ENCODE data around the gene SRP14.
"Not testable (repeated sequence)": the region's sequence is repeated elsewhere in the genome, so short reads cannot be mapped to it uniquely, and the experiment has no call there.

The SRP14 gene

DNA sequence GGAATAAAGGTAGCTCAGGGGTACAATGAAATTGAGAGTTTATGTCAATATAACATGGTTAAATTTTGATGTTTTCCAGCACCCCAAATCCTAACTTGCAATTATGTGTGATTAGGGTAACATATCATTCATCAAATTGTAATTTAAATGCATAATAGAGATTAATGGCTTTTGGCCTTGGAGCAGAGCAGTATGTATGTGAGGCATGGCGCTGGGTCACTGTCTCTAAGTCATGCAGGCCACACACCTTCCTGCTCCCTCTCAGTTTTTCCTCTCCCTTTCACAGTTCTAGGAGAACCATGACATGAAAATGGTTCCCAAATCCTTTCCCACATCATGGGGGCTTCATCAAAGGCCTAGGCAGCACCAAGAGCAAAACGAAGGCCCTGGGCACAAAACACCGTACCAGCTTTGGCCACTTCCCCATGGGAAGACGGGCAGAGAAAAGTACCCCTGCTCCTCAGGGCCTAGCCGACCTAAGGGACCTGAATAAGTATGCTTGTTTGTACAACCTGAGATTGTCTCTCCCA lies 3.9 kb upstream of the SRP14 start:
- H3K4me3 ChIP-seq (ENCODE audit: low read depth, low read length) = no peak overlapping the region
- TF ChIP-seq, protein P1, sequence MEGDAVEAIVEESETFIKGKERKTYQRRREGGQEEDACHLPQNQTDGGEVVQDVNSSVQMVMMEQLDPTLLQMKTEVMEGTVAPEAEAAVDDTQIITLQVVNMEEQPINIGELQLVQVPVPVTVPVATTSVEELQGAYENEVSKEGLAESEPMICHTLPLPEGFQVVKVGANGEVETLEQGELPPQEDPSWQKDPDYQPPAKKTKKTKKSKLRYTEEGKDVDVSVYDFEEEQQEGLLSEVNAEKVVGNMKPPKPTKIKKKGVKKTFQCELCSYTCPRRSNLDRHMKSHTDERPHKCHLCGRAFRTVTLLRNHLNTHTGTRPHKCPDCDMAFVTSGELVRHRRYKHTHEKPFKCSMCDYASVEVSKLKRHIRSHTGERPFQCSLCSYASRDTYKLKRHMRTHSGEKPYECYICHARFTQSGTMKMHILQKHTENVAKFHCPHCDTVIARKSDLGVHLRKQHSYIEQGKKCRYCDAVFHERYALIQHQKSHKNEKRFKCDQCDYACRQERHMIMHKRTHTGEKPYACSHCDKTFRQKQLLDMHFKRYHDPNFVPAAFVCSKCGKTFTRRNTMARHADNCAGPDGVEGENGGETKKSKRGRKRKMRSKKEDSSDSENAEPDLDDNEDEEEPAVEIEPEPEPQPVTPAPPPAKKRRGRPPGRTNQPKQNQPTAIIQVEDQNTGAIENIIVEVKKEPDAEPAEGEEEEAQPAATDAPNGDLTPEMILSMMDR (IDR thresholded peaks at IDR 0.05; ENCODE audit: low read depth, low read length) = no peak
- in situ Hi-C loops (cut with HindIII; ENCODE audit: low sequenced_read_pairs) = no loop called here
- DNase-seq (ENCODE audit: low read depth, low spot score) = no peak

DNA sequence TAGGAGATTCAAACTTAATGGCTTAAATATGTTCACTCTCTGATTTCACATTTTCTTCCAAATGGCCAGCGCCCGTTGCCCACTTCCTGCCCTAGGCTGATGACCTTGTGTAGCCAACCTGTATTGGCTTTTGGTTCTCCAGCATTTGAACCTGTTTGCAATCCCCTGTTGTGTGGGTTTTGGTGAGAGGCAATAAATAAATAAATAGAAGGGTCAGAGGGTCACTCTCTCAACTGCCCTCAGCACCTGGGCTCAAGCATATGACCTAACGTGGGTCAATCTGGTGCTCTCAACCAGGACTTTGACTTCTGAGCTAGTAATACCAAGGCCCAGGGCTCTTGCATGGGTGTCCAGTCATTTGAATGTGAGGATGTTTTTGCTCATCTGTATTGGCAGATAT lies 1.8 kb upstream of the SRP14 start:
- no peak overlapping the region for H3K4me3 ChIP-seq (ENCODE audit: low read depth, low read length)
- no peak for DNase-seq (ENCODE audit: low read depth, low spot score)
- in situ Hi-C loops (cut with HindIII; ENCODE audit: low sequenced_read_pairs) = no loop called here
- TF ChIP-seq, protein P1 (IDR thresholded peaks at IDR 0.05; ENCODE audit: low read depth, low read length) = no peak

DNA sequence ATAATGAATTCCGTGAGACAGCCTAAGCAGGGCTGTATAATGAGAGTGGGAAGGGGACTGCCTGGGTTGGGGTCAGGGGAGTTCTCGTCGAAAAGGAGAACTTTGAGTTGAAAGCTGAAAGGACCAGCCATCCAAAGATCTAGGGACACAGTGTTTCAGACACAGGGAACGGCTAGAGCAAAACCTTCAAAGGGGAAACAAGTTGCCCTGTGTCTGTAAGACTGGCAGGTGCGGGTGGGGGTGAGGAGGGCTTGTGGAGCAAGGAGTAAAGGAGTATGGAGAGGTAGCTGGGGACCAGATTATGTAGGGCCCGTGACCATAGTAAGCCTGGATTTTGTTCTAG lies 1.3 kb upstream of the SRP14 start:
- no peak for DNase-seq (ENCODE audit: low read depth, low spot score)
- in situ Hi-C loops (cut with HindIII; ENCODE audit: low sequenced_read_pairs) = no loop called here
- TF ChIP-seq, protein P1 (IDR thresholded peaks at IDR 0.05; ENCODE audit: low read depth, low read length) = no peak
- no peak overlapping the region for H3K4me3 ChIP-seq (ENCODE audit: low read depth, low read length)

DNA sequence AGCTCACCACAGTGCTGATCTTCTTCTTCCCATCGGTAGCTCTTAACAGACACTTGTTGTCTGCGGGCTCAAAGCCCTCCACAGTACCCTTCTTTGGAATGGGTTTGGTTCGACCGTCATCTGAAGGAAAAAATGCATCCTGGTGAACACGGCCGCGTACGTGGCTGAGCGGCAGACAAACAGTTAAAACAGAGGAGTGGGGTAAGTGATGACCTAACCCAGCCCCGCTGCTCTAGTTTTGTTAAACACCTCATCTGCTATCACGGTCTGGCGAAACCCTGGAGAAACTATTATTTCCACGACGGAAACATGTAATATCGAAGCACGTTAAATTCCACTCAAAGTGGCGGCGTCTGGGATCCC lies 725 bp downstream of the SRP14 start:
- TF ChIP-seq, protein P1 (IDR thresholded peaks at IDR 0.05; ENCODE audit: low read depth, low read length) = no peak
- peak overlapping the region; percentile 96 for H3K4me3 ChIP-seq (ENCODE audit: low read depth, low read length)
- DNase-seq (ENCODE audit: low read depth, low spot score) = peak; percentile 26
- in situ Hi-C loops (cut with HindIII; ENCODE audit: low sequenced_read_pairs) = no loop called here

DNA sequence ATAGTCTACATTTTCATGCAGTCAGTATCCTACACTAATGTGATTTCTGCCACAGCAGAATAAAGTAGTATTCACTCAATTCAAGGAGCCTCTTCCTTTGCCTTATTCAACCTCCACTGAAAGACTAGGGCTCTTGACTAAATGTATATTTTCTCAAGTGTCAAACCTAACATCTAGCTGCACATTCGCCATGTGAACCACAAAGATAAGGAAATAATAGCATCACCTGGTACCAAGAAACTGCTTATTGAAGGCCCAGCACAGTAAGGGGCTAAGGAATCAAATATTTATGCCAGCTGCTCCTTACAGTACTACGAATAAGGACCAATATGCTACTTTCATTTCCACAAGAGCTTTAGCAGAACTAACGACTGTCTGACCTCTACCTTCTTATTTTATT lies 1.3 kb downstream of the SRP14 start:
- peak overlapping the region; percentile 96 for H3K4me3 ChIP-seq (ENCODE audit: low read depth, low read length)
- in situ Hi-C loops (cut with HindIII; ENCODE audit: low sequenced_read_pairs) = no loop called here
- TF ChIP-seq, protein P1 (IDR thresholded peaks at IDR 0.05; ENCODE audit: low read depth, low read length) = no peak
- no peak for DNase-seq (ENCODE audit: low read depth, low spot score)

DNA sequence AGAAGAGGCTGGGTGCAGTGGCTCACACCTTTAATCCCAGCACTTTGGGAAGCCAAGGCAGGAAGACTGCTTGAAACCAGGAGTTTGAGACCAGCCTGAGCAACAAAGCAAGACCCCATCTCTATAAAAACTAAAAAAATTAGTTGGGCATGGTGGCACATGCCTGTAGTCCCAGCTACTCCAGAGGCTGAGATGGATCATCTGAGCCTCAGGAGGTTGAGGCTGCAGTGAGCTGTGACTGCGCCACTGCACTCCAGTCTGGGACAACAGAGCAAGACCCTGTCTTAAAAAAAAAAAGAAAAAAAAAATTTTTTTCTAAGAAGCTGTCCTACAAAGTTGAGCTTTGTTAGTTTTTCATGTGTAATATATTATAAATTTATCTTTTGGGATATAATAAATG lies 3.8 kb downstream of the SRP14 start:
- in situ Hi-C loops (cut with HindIII; ENCODE audit: low sequenced_read_pairs); H3K4me3 ChIP-seq (ENCODE audit: low read depth, low read length); DNase-seq (ENCODE audit: low read depth, low spot score): not testable (repeated sequence)

DNA sequence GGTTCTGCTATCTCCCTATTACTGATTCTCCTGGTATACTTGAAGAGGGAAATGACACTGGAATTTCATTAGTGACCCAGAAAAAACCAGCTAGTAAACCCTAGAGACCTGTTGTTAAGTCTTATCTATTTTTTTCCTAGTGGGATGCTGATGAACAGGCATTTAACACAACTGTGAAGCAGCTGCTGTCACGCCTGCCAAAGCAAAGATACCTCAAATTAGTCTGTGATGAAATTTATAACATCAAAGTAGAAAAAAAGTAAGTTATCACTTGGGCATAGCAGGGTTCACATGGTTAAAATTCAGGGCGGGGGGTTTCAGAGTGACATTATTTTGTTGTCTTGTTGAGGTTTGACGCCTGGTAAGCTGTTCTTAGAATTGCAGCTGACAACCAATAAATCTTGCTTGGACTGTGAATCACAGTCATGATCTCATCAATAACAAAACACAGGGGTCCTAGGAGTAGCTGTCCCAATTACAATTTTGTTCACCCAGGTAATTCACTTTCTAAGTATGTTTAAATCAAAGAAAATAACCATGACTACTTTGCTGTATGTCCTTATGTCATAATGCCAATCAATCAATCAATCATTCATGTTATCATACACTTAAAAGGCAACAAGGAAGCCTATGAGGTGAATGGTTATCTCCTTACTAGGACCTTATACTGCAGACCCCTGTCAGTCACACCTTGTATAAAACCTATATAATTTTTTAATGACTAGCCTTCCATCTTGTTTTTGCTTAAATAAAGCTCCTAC lies 4.6 kb downstream of the SRP14 start:
- TF ChIP-seq, protein P1 (IDR thresholded peaks at IDR 0.05; ENCODE audit: low read depth, low read length) = no peak
- in situ Hi-C loops (cut with HindIII; ENCODE audit: low sequenced_read_pairs) = no loop called here
- DNase-seq (ENCODE audit: low read depth, low spot score) = no peak
- H3K4me3 ChIP-seq (ENCODE audit: low read depth, low read length) = no peak overlapping the region

All from astrocyte of the spinal cord (primary cell).